ENCODE results near the gene FAM124B.

DNA sequence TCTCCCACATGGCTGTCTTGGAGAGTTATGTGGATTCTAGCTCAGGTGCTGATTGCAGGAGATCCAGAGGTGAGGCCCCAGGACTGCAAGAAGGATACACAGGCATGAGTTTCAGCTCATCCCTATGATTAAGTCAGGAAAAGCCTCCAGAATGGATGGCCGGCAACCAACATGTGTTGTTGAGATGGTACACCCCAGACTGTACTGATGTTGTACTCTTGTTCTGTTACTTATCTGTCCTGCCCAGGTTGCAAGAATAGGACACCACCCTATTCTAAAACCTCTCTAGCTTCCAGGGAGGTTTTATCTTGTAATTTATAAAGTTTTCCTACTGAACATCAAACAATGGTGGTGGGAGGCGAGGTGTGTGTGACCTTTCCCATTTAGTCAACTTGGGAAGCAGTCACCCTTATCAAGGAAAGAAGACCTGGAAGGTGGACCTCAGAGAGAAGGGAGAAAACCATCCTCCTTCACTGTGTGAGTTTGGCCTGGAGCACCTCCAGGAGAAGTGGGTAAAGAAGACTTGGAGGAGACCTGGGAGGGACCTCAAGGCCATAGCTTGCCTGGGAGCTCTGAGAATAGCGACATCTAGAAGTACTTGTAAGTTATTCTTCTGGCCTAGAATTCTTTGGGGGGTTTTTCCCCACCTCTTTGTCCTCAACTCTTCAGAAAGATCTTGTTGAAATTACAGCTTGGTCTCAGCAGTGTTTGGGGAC is 8.6 kb downstream of the FAM124B start:
- TF ChIP-seq, protein P1, sequence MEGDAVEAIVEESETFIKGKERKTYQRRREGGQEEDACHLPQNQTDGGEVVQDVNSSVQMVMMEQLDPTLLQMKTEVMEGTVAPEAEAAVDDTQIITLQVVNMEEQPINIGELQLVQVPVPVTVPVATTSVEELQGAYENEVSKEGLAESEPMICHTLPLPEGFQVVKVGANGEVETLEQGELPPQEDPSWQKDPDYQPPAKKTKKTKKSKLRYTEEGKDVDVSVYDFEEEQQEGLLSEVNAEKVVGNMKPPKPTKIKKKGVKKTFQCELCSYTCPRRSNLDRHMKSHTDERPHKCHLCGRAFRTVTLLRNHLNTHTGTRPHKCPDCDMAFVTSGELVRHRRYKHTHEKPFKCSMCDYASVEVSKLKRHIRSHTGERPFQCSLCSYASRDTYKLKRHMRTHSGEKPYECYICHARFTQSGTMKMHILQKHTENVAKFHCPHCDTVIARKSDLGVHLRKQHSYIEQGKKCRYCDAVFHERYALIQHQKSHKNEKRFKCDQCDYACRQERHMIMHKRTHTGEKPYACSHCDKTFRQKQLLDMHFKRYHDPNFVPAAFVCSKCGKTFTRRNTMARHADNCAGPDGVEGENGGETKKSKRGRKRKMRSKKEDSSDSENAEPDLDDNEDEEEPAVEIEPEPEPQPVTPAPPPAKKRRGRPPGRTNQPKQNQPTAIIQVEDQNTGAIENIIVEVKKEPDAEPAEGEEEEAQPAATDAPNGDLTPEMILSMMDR (IDR thresholded peaks at IDR 0.05): no peak
- TF ChIP-seq EP300 (IDR thresholded peaks at IDR 0.05) (no peak), POLR2A (IDR thresholded peaks at IDR 0.05) (no peak)

Data from suprapubic skin (tissue), 3 donors.